Osteoblast (primary cell): ENCODE results near the gene SUGCT. TPM values are rescaled to one million over a fixed set of nuclear protein-coding genes. Genes with fewer than 3 reads are reported as not detected.

Experiments used
- DNase-seq: peaks from one replicate; pipeline ENCODE4 v3.0.0; 2011; ENCODE audit warnings: low spot score, mixed read lengths; ENCODE audit not compliant: insufficient read length; ENCODE audit errors: missing footprints
- H2AFZ ChIP-seq: 2 replicates; pipeline ENCODE4 v1.6.0; 2011; ENCODE audit warnings: mild to moderate bottlenecking, low read length
- H3K27ac ChIP-seq: 2 replicates; pipeline ENCODE4 v1.5.1; 2011; ENCODE audit warnings: mild to moderate bottlenecking, low read depth, low read length, moderate library complexity
- H3K27me3 ChIP-seq: 2 replicates; pipeline ENCODE4 v1.6.0; 2012; ENCODE audit warnings: mild to moderate bottlenecking, control low read depth, inconsistent platforms, low read length, moderate library complexity; ENCODE audit not compliant: insufficient read depth
- H3K36me3 ChIP-seq: 2 replicates; pipeline ENCODE4 v1.5.1; 2011; ENCODE audit warnings: mild to moderate bottlenecking, low read length, control low read depth, moderate library complexity; ENCODE audit not compliant: insufficient read depth
- H3K4me1 ChIP-seq: 2 replicates; pipeline ENCODE4 v1.5.1; 2011; ENCODE audit warnings: mild to moderate bottlenecking, low read length, control low read depth, moderate library complexity; ENCODE audit not compliant: insufficient read depth
- H3K4me2 ChIP-seq: 2 replicates; pipeline ENCODE4 v1.6.0; 2011; ENCODE audit warnings: mild to moderate bottlenecking, low read length; ENCODE audit not compliant: insufficient read depth
- H3K4me3 ChIP-seq: fragments of 200-600 bp; sonication (generic); 3 replicates; pipeline ENCODE4 v1.5.1; 2012; ENCODE audit warnings: mild to moderate bottlenecking, low read length, inconsistent platforms; ENCODE audit not compliant: insufficient read depth
- H3K79me2 ChIP-seq: 2 replicates; pipeline ENCODE4 v1.6.0; 2012; ENCODE audit warnings: mild to moderate bottlenecking, low read length, control low read depth, inconsistent platforms; ENCODE audit not compliant: insufficient read depth
- H3K9me3 ChIP-seq: 2 replicates; pipeline ENCODE4 v1.5.1; 2011; ENCODE audit warnings: low read depth, low read length, control low read depth
- H4K20me1 ChIP-seq: 2 replicates; pipeline ENCODE4 v1.6.0; 2012; ENCODE audit warnings: mild to moderate bottlenecking, low read length, control low read depth; ENCODE audit not compliant: insufficient read depth
- CTCF ChIP-seq: IDR thresholded peaks from 2 replicates; pipeline ENCODE4 v1.5.1; 2011; ENCODE audit warnings: mild to moderate bottlenecking, low read depth, low read length, moderate library complexity; ENCODE audit errors: extremely low read depth
- total RNA-seq: library from RNA; depleted of rRNA; stranded (reverse); fragments of >200 nt; gene quantifications from 2 replicates; pipeline ENCODE4 v1.2.3, GENCODE V29; 2012

SUGCT gene
- total RNA-seq, 1 donor: 21.7 TPM

GRCh38 chr7:40680657-40681056, 545.9 kb downstream of the SUGCT start:
- no peak overlapping the region for H3K4me3 ChIP-seq
- no peaks in the 10 kb centered on the region for H3K79me2 ChIP-seq
- H3K36me3 ChIP-seq: no peaks in the 10 kb centered on the region
- H3K27me3 ChIP-seq: no peaks in the 10 kb centered on the region
- H4K20me1 ChIP-seq: no peaks in the 10 kb centered on the region
- H2AFZ ChIP-seq: no peak overlapping the region
- peak; percentile 42 for TF ChIP-seq CTCF
- H3K4me2 ChIP-seq: no peak overlapping the region
- no peak overlapping the region for H3K27ac ChIP-seq
- H3K4me1 ChIP-seq: peaks cover 16% of the 10 kb centered on the region
- no peaks in the 10 kb centered on the region for H3K9me3 ChIP-seq
- DNase-seq: no peak

GRCh38 chr7:40682696-40683095, 547.9 kb downstream of the SUGCT start:
- H3K4me1 ChIP-seq: peaks cover 13% of the 10 kb centered on the region
- no peak for TF ChIP-seq CTCF
- H3K79me2 ChIP-seq: no peaks in the 10 kb centered on the region
- H3K4me2 ChIP-seq: peak overlapping the region; percentile 27
- H2AFZ ChIP-seq: no peak overlapping the region
- DNase-seq: no peak
- no peaks in the 10 kb centered on the region for H3K27me3 ChIP-seq
- H3K27ac ChIP-seq: no peak overlapping the region
- no peaks in the 10 kb centered on the region for H4K20me1 ChIP-seq
- H3K9me3 ChIP-seq: no peaks in the 10 kb centered on the region
- H3K36me3 ChIP-seq: no peaks in the 10 kb centered on the region
- no peak overlapping the region for H3K4me3 ChIP-seq

GRCh38 chr7:40694026-40694809, 559.4 kb downstream of the SUGCT start:
- Histone ChIP-seq H3K4me1 (peaks cover 17% of the 10 kb centered on the region), H3K27ac (no peak overlapping the region), H3K36me3 (no peaks in the 10 kb centered on the region), H3K4me3 (no peak overlapping the region), H3K9me3 (no peaks in the 10 kb centered on the region), H3K27me3 (no peaks in the 10 kb centered on the region), H3K4me2 (no peak overlapping the region), H3K79me2 (no peaks in the 10 kb centered on the region), H2AFZ (no peak overlapping the region), H4K20me1 (no peaks in the 10 kb centered on the region)
- no peak for DNase-seq
- TF ChIP-seq CTCF: no peak

- no peak for TF ChIP-seq CTCF
- H4K20me1 ChIP-seq: no peaks in the 10 kb centered on the region
- DNase-seq: no peak
Observed at GRCh38 chr7:40694991-40695390, 560.2 kb downstream of the SUGCT start.

More at GRCh38 chr7:40694991-40695390, 560.2 kb downstream of the SUGCT start:
- Histone ChIP-seq H3K36me3 (no peaks in the 10 kb centered on the region), H3K27me3 (no peaks in the 10 kb centered on the region), H3K27ac (no peak overlapping the region), H3K9me3 (no peaks in the 10 kb centered on the region), H3K4me2 (no peak overlapping the region), H3K4me3 (no peak overlapping the region), H2AFZ (no peak overlapping the region), H3K79me2 (no peaks in the 10 kb centered on the region), H3K4me1 (peaks cover 19% of the 10 kb centered on the region)
